GM23338 (cell line): ENCODE results near the gene IL9. TPM values are rescaled to one million over a fixed set of nuclear protein-coding genes. Genes with fewer than 3 reads are reported as not detected.

Source experiments
- CTCF ChIP-seq, 2 experiments: fragments of 200-600 bp in 1 of 2; sonication (generic) in 1 of 2; conservative IDR thresholded peaks; 2 replicates each; pipeline versions ENCODE4 v1.5.1 to v1.6.1; 2016 to 2017; ENCODE audit warnings: antibody characterized with exemption in 2 of 2, low read depth in 2 of 2, mild to moderate bottlenecking in 2 of 2, moderate library complexity in 1 of 2
- ETS1 ChIP-seq: IDR thresholded peaks from 2 replicates; pipeline ENCODE4 v1.6.1; 2016; ENCODE audit warnings: antibody characterized with exemption
- JUNB ChIP-seq: IDR thresholded peaks from one replicate; pipeline ENCODE4 v1.6.1; 2016; ENCODE audit warnings: antibody characterized with exemption; ENCODE audit not compliant: unreplicated experiment
- POLR2AphosphoS5 ChIP-seq: IDR thresholded peaks from 2 replicates; pipeline ENCODE4 v1.6.1; 2016; ENCODE audit warnings: antibody characterized with exemption, low read depth
- REST ChIP-seq: IDR thresholded peaks from one replicate; pipeline ENCODE4 v1.6.1; 2018; ENCODE audit warnings: antibody characterized with exemption; ENCODE audit not compliant: unreplicated experiment
- STAT1 ChIP-seq: IDR thresholded peaks from one replicate; pipeline ENCODE4 v1.6.1; 2016; ENCODE audit warnings: antibody characterized with exemption; ENCODE audit not compliant: unreplicated experiment
- ZNF114 ChIP-seq: fragments of 250-450 bp; sonication (Bioruptor Pico); IDR thresholded peaks from 2 replicates; pipeline ENCODE4 v1.5.0; 2020; ENCODE audit warnings: mild to moderate bottlenecking, moderate library complexity
- ZNF462 ChIP-seq: fragments of 250-450 bp; sonication (Bioruptor Pico); IDR thresholded peaks from 2 replicates; pipeline ENCODE4 v1.5.0; 2020; ENCODE audit warnings: mild to moderate bottlenecking, moderate library complexity
- polyA plus RNA-seq: library from polyadenylated mRNA; unstranded; fragments of >200 nt; fragmentation: Nextera tagmentation; extraction: Ambion mirVana; gene quantifications from 2 replicates; pipeline ENCODE4 v1.2.1, GENCODE V29; 2016
- total RNA-seq: library from RNA; depleted of rRNA; stranded (reverse); fragments of >200 nt; shearing (Covaris generic); gene quantifications from 2 replicates; pipeline ENCODE4 v1.2.3, GENCODE V29; 2014

Gene IL9
- total and polyA plus RNA-seq, 2 experiments from 2014 or later: not detected

- no peak for TF ChIP-seq ZNF462 (CRISPR knock-in tag)
- TF ChIP-seq CTCF (conservative IDR thresholded peaks at IDR 0.05; ENCODE audit: low read depth in 2 of 2): no peak
- no peak for TF ChIP-seq JUNB
- TF ChIP-seq STAT1: no peak
- TF ChIP-seq ETS1: no peak
- TF ChIP-seq REST: no peak
- no peak for TF ChIP-seq POLR2AphosphoS5
- TF ChIP-seq ZNF114 (CRISPR knock-in tag): no peak
Measured at GRCh38 chr5:135944564-135944963, 48.9 kb upstream of the IL9 start (continued).
